H1 (cell line): Measurements from ENCODE around the gene KDF1. TPM values are rescaled to one million over a fixed set of nuclear protein-coding genes. Genes with fewer than 3 reads are reported as not detected.
A peak's percentile ranks its signal among the peaks of the same experiment; 100 is the strongest.

Experiments used
- CTCF ChIA-PET: fragments of 300-600 bp; sonication (Branson Sonifier 250); formaldehyde crosslinking; loops from one replicate; lab custom pipeline; 2021; ENCODE audit not compliant: partially characterized antibody; lab: Charles Lee
- POLR2A ChIA-PET: fragments of 300-600 bp; sonication (Branson Sonifier 250); formaldehyde crosslinking; loops from one replicate; lab custom pipeline; 2021; ENCODE audit warnings: inconsistent platforms; ENCODE audit not compliant: partially characterized antibody; lab: Charles Lee
- DNase-seq, 2 experiments: peaks; one replicate each; pipeline versions ENCODE4 v3.0.0 to v3.0.0-alpha.2; 2010 to 2022; ENCODE audit warnings: low spot score in 2 of 2, low read depth in 1 of 2, mixed read lengths in 1 of 2
- FAIRE-seq: peaks from 2 replicates; lab custom pipeline; 2011; peaks lifted over from hg19 to GRCh38; lab: Jason Lieb, UNC
- H2AFZ ChIP-seq: 2 replicates; pipeline ENCODE4 v1.8.1; 2012; ENCODE audit warnings: low read length, inconsistent platforms
- H2AK5ac ChIP-seq: 2 replicates; pipeline ENCODE4 v1.6.1; 2013; ENCODE audit warnings: low read depth, low read length
- H2BK120ac ChIP-seq: replicated peaks from 2 replicates; pipeline ENCODE3; 2013; ENCODE audit warnings: low read depth, low read length, inconsistent platforms
- H2BK12ac ChIP-seq: 2 replicates; pipeline ENCODE4 v1.6.1; 2013; ENCODE audit warnings: low read depth, low read length
- H2BK15ac ChIP-seq: 2 replicates; pipeline ENCODE4 v1.6.1; 2013; ENCODE audit warnings: low read length
- H2BK20ac ChIP-seq: 2 replicates; pipeline ENCODE4 v1.6.1; 2013; ENCODE audit warnings: low read length
- H2BK5ac ChIP-seq: 2 replicates; pipeline ENCODE4 v1.6.1; 2013; ENCODE audit warnings: low read depth, low read length
- H3K14ac ChIP-seq: 2 replicates; pipeline ENCODE4 v1.6.1; 2013; ENCODE audit warnings: inconsistent platforms; ENCODE audit not compliant: insufficient read length
- H3K18ac ChIP-seq: 2 replicates; pipeline ENCODE4 v1.6.1; 2013; ENCODE audit warnings: low read length; ENCODE audit errors: extremely low read depth
- H3K23ac ChIP-seq: 2 replicates; pipeline ENCODE4 v1.6.1; 2013; ENCODE audit warnings: inconsistent platforms; ENCODE audit not compliant: insufficient read length
- H3K23me2 ChIP-seq: 2 replicates; pipeline ENCODE4 v1.6.1; 2013; ENCODE audit warnings: low read depth, low read length
- H3K27ac ChIP-seq: 2 replicates; pipeline ENCODE4 v1.6.1; 2011; ENCODE audit warnings: low read depth, low read length, inconsistent platforms
- H3K27me3 ChIP-seq, 4 experiments: replicated peaks in 1 of 4; 1 replicate in 1 of 4; 2 replicates in 3 of 4; pipeline versions ENCODE4 v1.6.1 to v1.8.1; 2011 to 2013; ENCODE audit warnings: low read length in 3 of 4, mild to moderate bottlenecking in 3 of 4, inconsistent platforms in 2 of 4, mixed read lengths in 2 of 4, moderate library complexity in 1 of 4; ENCODE audit not compliant: control insufficient read depth in 3 of 4, insufficient read depth in 3 of 4; ENCODE audit errors: extremely low read depth in 1 of 4
- H3K36me3 ChIP-seq, 4 experiments: 2 replicates each; pipeline versions ENCODE4 v1.6.1 to v1.8.1; 2011 to 2013; ENCODE audit warnings: mild to moderate bottlenecking in 4 of 4, low read length in 3 of 4, moderate library complexity in 2 of 4, control low read depth in 1 of 4, inconsistent platforms in 1 of 4; ENCODE audit not compliant: insufficient read depth in 4 of 4, control insufficient read depth in 2 of 4
- H3K4ac ChIP-seq: replicated peaks from 2 replicates; pipeline ENCODE3; 2013; ENCODE audit warnings: low read length, low read depth, mixed read lengths, inconsistent platforms; ENCODE audit not compliant: insufficient read length
- H3K4me1 ChIP-seq, 4 experiments: replicated peaks in 1 of 4; 1 replicate in 1 of 4; 2 replicates in 3 of 4; pipeline versions ENCODE4 v1.6.1 to v1.8.1; 2011 to 2013; ENCODE audit warnings: low read length in 3 of 4, inconsistent platforms in 2 of 4, mixed read lengths in 1 of 4; ENCODE audit not compliant: insufficient read depth in 4 of 4, control insufficient read depth in 3 of 4
- H3K4me2 ChIP-seq, 2 experiments: 2 replicates each; pipeline versions ENCODE4 v1.6.1 to v1.8.1; 2011 to 2013; ENCODE audit warnings: low read depth in 2 of 2, low read length in 2 of 2, control low read depth in 1 of 2, inconsistent platforms in 1 of 2, mild to moderate bottlenecking in 1 of 2; ENCODE audit not compliant: insufficient read depth in 1 of 2
- H3K4me3 ChIP-seq, 4 experiments: fragments of 200-600, 300-600 bp in 1 of 4; sonication (generic), shearing (Covaris generic), sonication (Bioruptor Twin) in 1 of 4; 2 replicates each; pipeline versions ENCODE4 v1.5.1 to v1.8.1; 2011 to 2016; ENCODE audit warnings: low read length in 4 of 4, low read depth in 3 of 4, control low read depth in 2 of 4, inconsistent platforms in 2 of 4, mild to moderate bottlenecking in 2 of 4, mixed read lengths in 1 of 4, moderate library complexity in 1 of 4; ENCODE audit not compliant: insufficient read depth in 2 of 4; ENCODE audit errors: extremely low read depth in 1 of 4
- H3K56ac ChIP-seq: replicated peaks from 2 replicates; pipeline ENCODE3; 2013; ENCODE audit warnings: low read depth, mild to moderate bottlenecking, mixed read lengths, low read length, inconsistent platforms; ENCODE audit not compliant: insufficient read length
- H3K79me1 ChIP-seq: 2 replicates; pipeline ENCODE4 v1.6.1; 2013; ENCODE audit warnings: low read depth, low read length, control low read depth
- H3K79me2 ChIP-seq, 2 experiments: 2 replicates each; pipeline versions ENCODE4 v1.6.1 to v1.8.1; 2012 to 2013; ENCODE audit warnings: low read length in 2 of 2, mild to moderate bottlenecking in 2 of 2, inconsistent platforms in 1 of 2; ENCODE audit not compliant: insufficient read depth in 2 of 2, control insufficient read depth in 1 of 2
- H3K9ac ChIP-seq, 4 experiments: replicated peaks in 1 of 4; 1 replicate in 1 of 4; 2 replicates in 3 of 4; pipeline versions ENCODE4 v1.6.1 to v1.8.1; 2011 to 2013; ENCODE audit warnings: low read depth in 3 of 4, low read length in 3 of 4, control low read depth in 2 of 4, mild to moderate bottlenecking in 2 of 4, moderate library complexity in 2 of 4, inconsistent platforms in 1 of 4; ENCODE audit errors: extremely low read depth in 1 of 4
- H3K9me3 ChIP-seq, 2 experiments: 2 replicates each; pipeline versions ENCODE4 v1.6.1 to v1.8.1; 2012 to 2013; ENCODE audit warnings: mild to moderate bottlenecking in 2 of 2, moderate library complexity in 2 of 2, control low read depth in 1 of 2, inconsistent platforms in 1 of 2, low read depth in 1 of 2, low read length in 1 of 2, mixed read lengths in 1 of 2; ENCODE audit not compliant: insufficient read depth in 2 of 2
- H4K20me1 ChIP-seq, 2 experiments: replicated peaks in 1 of 2; 2 replicates each; pipeline versions ENCODE3 to v1.8.1; 2011 to 2013; ENCODE audit warnings: inconsistent platforms in 2 of 2, low read length in 2 of 2, mild to moderate bottlenecking in 1 of 2; ENCODE audit not compliant: insufficient read depth in 2 of 2, control insufficient read depth in 1 of 2
- H4K5ac ChIP-seq: 2 replicates; pipeline ENCODE4 v1.6.1; 2013; ENCODE audit warnings: low read length, low read depth, mixed read lengths, inconsistent platforms; ENCODE audit not compliant: insufficient read length
- H4K8ac ChIP-seq: 2 replicates; pipeline ENCODE4 v1.8.0; 2013; ENCODE audit warnings: mild to moderate bottlenecking, moderate library complexity, low read length, inconsistent platforms; ENCODE audit not compliant: insufficient read depth; ENCODE audit errors: extremely low read depth
- H4K91ac ChIP-seq: replicated peaks from 2 replicates; pipeline ENCODE3; 2013; ENCODE audit warnings: low read length, mixed read lengths, inconsistent platforms; ENCODE audit not compliant: insufficient read length
- ASH2L ChIP-seq: fragments of 200-600, 300-600 bp; sonication (generic); IDR thresholded peaks from one replicate; pipeline ENCODE4 v1.7.1; 2017; ENCODE audit warnings: low read length
- ATF3 ChIP-seq: IDR thresholded peaks from 2 replicates; pipeline ENCODE4 v1.6.1; 2011; ENCODE audit warnings: low read depth, mild to moderate bottlenecking, low read length; ENCODE audit not compliant: insufficient read depth
- CHD2 ChIP-seq: IDR thresholded peaks from 2 replicates; pipeline ENCODE4 v1.6.1; 2012; ENCODE audit warnings: low read length, improper control_type of control experiment
- FOSL1 ChIP-seq: IDR thresholded peaks from 2 replicates; pipeline ENCODE4 v1.6.1; 2011; ENCODE audit warnings: mild to moderate bottlenecking, low read depth, low read length, moderate library complexity; ENCODE audit not compliant: insufficient read depth
- NANOG ChIP-seq: IDR thresholded peaks from 2 replicates; pipeline ENCODE4 v1.6.1; 2011; ENCODE audit warnings: low read length, low read depth, mild to moderate bottlenecking, inconsistent platforms; ENCODE audit not compliant: insufficient read depth, poor library complexity, severe bottlenecking
- SP1 ChIP-seq: IDR thresholded peaks from 2 replicates; pipeline ENCODE4 v1.6.1; 2011; ENCODE audit warnings: low read depth, low read length
- ZNF274 ChIP-seq: IDR thresholded peaks from 2 replicates; pipeline ENCODE4 v1.7.0; 2012; ENCODE audit warnings: low read length, borderline replicate concordance; ENCODE audit errors: extremely low read depth
- WGBS, 2 experiments: shearing (Covaris generic) in 1 of 2; methylation state at CpG; one replicate each; pipeline versions ENCODE4 v1.1.6 to v1.1.7; 2013 to 2015; ENCODE audit warnings: low lambda C conversion rate in 2 of 2, mixed read lengths in 2 of 2, inconsistent platforms in 1 of 2, low coverage in 1 of 2, missing lambda C conversion rate in 1 of 2; ENCODE audit not compliant: insufficient replicate concordance in 2 of 2, insufficient coverage in 1 of 2, insufficient read length in 1 of 2; ENCODE audit errors: extremely low coverage in 1 of 2, missing lambda C conversion rate in 1 of 2; 5-methylcytosine and 5-hydroxymethylcytosine counted together
- polyA plus RNA-seq, 7 experiments: library from polyadenylated mRNA; depleted of rRNA in 3 of 7; stranded (reverse) in 5 of 7; unstranded in 2 of 7; fragments of >200 nt in 5 of 7; fragments of 200-250 nt in 2 of 7; gene quantifications; 1 replicate in 5 of 7; 2 replicates in 1 of 7; 4 replicates in 1 of 7; pipeline versions ENCODE4 v1.2.1 to v1.2.3, GENCODE V29; 2011 to 2013; ENCODE audit warnings: missing spikeins in 2 of 7, mixed read lengths in 2 of 7
- total RNA-seq: library from RNA; stranded (reverse); fragmentation: NEBNext Ultra II Directional; extraction: Animal tissue kit (Norgen Biotek cat#: 25700); gene quantifications from 2 replicates; pipeline ENCODE4 v1.2.1, GENCODE V29; 2021
- TF ChIP-seq, protein P1 (sequence below): IDR thresholded peaks from 2 replicates; pipeline ENCODE4 v1.6.1; 2012; ENCODE audit warnings: inconsistent platforms

Gene KDF1
- total and polyA plus RNA-seq, 2 of the 8 experiments (the other 6 are each of a cell fraction or from before 2014, with no cell fraction given), result 16.9 to 37.5 TPM

- no peak for DNase-seq
- no peak for TF ChIP-seq ATF3
- no peak for TF ChIP-seq CHD2
- TF ChIP-seq NANOG, result no peak
- TF ChIP-seq ASH2L, result no peak
- TF ChIP-seq FOSL1, result no peak
- TF ChIP-seq ZNF274, result no peak
- TF ChIP-seq SP1, result no peak
- TF ChIP-seq, protein P1, sequence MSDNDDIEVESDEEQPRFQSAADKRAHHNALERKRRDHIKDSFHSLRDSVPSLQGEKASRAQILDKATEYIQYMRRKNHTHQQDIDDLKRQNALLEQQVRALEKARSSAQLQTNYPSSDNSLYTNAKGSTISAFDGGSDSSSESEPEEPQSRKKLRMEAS, result no peak
These were observed 53.0 kb downstream of the KDF1 start for GRCh38 chr1:26907071-26907917.

More at GRCh38 chr1:26907071-26907917, 53.0 kb downstream of the KDF1 start:
- peaks cover 0 to 2% (median 0%) of the 10 kb centered on the region in 4 experiments; a peak in 1 of 7 replicates for H3K27me3 ChIP-seq
- no peak overlapping the region for H2BK20ac ChIP-seq
- no peak overlapping the region for H2BK120ac ChIP-seq
- H3K4me2 ChIP-seq, result no peak overlapping the region
- CTCF ChIA-PET, result interaction anchor here (0.7 to 1.4 kb wide), 8 partner anchors 9 to 575 kb away, joined by 3 to 6 read pairs (median 3); no protein-coding TSS in a partner anchor
- no peak overlapping the region for H4K91ac ChIP-seq
- H2BK15ac ChIP-seq, result peak overlapping the region; percentile 18; the same call in 1 of the 2 replicates
- H4K20me1 ChIP-seq, result peaks cover 0 to 2% of the 10 kb centered on the region in 2 experiments
- no peak overlapping the region for H2BK12ac ChIP-seq
- no peak overlapping the region for H4K8ac ChIP-seq
- H3K4me3 ChIP-seq, result no peak overlapping the region
- POLR2A ChIA-PET, result interaction anchor here (0.8 to 3.1 kb wide), 3 partner anchors 18 to 218 kb away, joined by 3 to 11 read pairs (median 3); partner anchors contain the start of gene GPN2
- H3K4me1 ChIP-seq, result no peaks in the 10 kb centered on the region
- no peak for FAIRE-seq
- no peaks in the 10 kb centered on the region for H3K36me3 ChIP-seq
- H3K27ac ChIP-seq, result no peak overlapping the region
- no peak overlapping the region for H3K18ac ChIP-seq
- H3K14ac ChIP-seq, result no peak overlapping the region
- no peak overlapping the region for H3K23ac ChIP-seq
- H3K9me3 ChIP-seq, result no peaks in the 10 kb centered on the region
- no peak overlapping the region for H3K4ac ChIP-seq
- no peaks in the 10 kb centered on the region for H3K79me1 ChIP-seq
- H2BK5ac ChIP-seq, result no peak overlapping the region
- H2AK5ac ChIP-seq, result 0 out of 2 replicates have a peak overlapping the region, but pooled peaks have one; percentile 65
- H3K79me2 ChIP-seq, result no peaks in the 10 kb centered on the region
- no peaks in the 10 kb centered on the region for H3K23me2 ChIP-seq
- no peak overlapping the region for H3K56ac ChIP-seq
- 87% methylated on average over 6 of the region's 6 CpGs; no CpG with 5 or more reads in 1 of the 2 experiments for WGBS, 2 experiments
- no peak overlapping the region for H3K9ac ChIP-seq
- no peak overlapping the region for H4K5ac ChIP-seq
- no peak overlapping the region for H2AFZ ChIP-seq
